OCI-LY3 (cell line): ENCODE measurements around the gene ADARB2.

Source experiments
- EZH2phosphoT487 ChIP-seq: fragments of 200-600 bp; shearing (Covaris generic); IDR thresholded peaks from 2 replicates; pipeline ENCODE4 v1.6.1; 2018; ENCODE audit warnings: antibody characterized with exemption, mixed run types, low read depth
- TF ChIP-seq, protein P1 (sequence below): fragments of 200-600, 300-600 bp; sonication (generic); IDR thresholded peaks from 2 replicates; pipeline ENCODE4 v1.5.1; 2014; ENCODE audit warnings: antibody characterized with exemption, low read length, low read depth

- TF ChIP-seq, protein P1, sequence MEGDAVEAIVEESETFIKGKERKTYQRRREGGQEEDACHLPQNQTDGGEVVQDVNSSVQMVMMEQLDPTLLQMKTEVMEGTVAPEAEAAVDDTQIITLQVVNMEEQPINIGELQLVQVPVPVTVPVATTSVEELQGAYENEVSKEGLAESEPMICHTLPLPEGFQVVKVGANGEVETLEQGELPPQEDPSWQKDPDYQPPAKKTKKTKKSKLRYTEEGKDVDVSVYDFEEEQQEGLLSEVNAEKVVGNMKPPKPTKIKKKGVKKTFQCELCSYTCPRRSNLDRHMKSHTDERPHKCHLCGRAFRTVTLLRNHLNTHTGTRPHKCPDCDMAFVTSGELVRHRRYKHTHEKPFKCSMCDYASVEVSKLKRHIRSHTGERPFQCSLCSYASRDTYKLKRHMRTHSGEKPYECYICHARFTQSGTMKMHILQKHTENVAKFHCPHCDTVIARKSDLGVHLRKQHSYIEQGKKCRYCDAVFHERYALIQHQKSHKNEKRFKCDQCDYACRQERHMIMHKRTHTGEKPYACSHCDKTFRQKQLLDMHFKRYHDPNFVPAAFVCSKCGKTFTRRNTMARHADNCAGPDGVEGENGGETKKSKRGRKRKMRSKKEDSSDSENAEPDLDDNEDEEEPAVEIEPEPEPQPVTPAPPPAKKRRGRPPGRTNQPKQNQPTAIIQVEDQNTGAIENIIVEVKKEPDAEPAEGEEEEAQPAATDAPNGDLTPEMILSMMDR = no peak
- TF ChIP-seq EZH2phosphoT487 = no peak
Measured at GRCh38 chr10:1578392-1579140, 158.8 kb downstream of the ADARB2 start.
